Measurements from ENCODE around the gene LEKR1.

The LEKR1 gene

GRCh38 chr3:157070678-157070999, 244.5 kb downstream of the LEKR1 start:
- no peak overlapping the region for H3K4me3 ChIP-seq (ENCODE audit: low read depth, low read length)
- no peak for DNase-seq (ENCODE audit: low read depth)
- TF ChIP-seq CTCF (IDR thresholded peaks at IDR 0.05; ENCODE audit: low read depth, low read length, missing control alignments), result no peak

GRCh38 chr3:157071744-157072525, 245.8 kb downstream of the LEKR1 start:
- no peak overlapping the region for H3K4me3 ChIP-seq (ENCODE audit: low read depth, low read length)
- no peak for TF ChIP-seq CTCF (IDR thresholded peaks at IDR 0.05; ENCODE audit: low read depth, low read length, missing control alignments)
- no peak for DNase-seq (ENCODE audit: low read depth)

GRCh38 chr3:157073810-157074209, 247.7 kb downstream of the LEKR1 start:
- no peak overlapping the region for H3K4me3 ChIP-seq (ENCODE audit: low read depth, low read length)
- no peak for TF ChIP-seq CTCF (IDR thresholded peaks at IDR 0.05; ENCODE audit: low read depth, low read length, missing control alignments)
- no peak for DNase-seq (ENCODE audit: low read depth)

- H3K4me3 ChIP-seq (ENCODE audit: low read depth, low read length), result no peak overlapping the region
- DNase-seq (ENCODE audit: low read depth), result no peak
- no peak for TF ChIP-seq CTCF (IDR thresholded peaks at IDR 0.05; ENCODE audit: low read depth, low read length, missing control alignments)
Observed at GRCh38 chr3:157074490-157074889, 248.3 kb downstream of the LEKR1 start.

GRCh38 chr3:157074981-157075380, 248.8 kb downstream of the LEKR1 start:
- TF ChIP-seq CTCF (IDR thresholded peaks at IDR 0.05; ENCODE audit: low read depth, low read length, missing control alignments), result no peak
- DNase-seq (ENCODE audit: low read depth), result no peak
- no peak overlapping the region for H3K4me3 ChIP-seq (ENCODE audit: low read depth, low read length)

GRCh38 chr3:157075693-157076420, 249.7 kb downstream of the LEKR1 start:
- TF ChIP-seq CTCF (IDR thresholded peaks at IDR 0.05; ENCODE audit: low read depth, low read length, missing control alignments), result no peak
- no peak for DNase-seq (ENCODE audit: low read depth)
- H3K4me3 ChIP-seq (ENCODE audit: low read depth, low read length), result no peak overlapping the region
